Measurements from ENCODE around the gene PDK2. TPM values are rescaled to one million over a fixed set of nuclear protein-coding genes. Genes with fewer than 3 reads are reported as not detected.

PDK2 gene
- total and polyA plus RNA-seq, 9 of the 15 experiments (the other 6 are each of a cell fraction or from before 2014, with no cell fraction given) = 0.03 to 2.5 (median 1.4) TPM

DNA sequence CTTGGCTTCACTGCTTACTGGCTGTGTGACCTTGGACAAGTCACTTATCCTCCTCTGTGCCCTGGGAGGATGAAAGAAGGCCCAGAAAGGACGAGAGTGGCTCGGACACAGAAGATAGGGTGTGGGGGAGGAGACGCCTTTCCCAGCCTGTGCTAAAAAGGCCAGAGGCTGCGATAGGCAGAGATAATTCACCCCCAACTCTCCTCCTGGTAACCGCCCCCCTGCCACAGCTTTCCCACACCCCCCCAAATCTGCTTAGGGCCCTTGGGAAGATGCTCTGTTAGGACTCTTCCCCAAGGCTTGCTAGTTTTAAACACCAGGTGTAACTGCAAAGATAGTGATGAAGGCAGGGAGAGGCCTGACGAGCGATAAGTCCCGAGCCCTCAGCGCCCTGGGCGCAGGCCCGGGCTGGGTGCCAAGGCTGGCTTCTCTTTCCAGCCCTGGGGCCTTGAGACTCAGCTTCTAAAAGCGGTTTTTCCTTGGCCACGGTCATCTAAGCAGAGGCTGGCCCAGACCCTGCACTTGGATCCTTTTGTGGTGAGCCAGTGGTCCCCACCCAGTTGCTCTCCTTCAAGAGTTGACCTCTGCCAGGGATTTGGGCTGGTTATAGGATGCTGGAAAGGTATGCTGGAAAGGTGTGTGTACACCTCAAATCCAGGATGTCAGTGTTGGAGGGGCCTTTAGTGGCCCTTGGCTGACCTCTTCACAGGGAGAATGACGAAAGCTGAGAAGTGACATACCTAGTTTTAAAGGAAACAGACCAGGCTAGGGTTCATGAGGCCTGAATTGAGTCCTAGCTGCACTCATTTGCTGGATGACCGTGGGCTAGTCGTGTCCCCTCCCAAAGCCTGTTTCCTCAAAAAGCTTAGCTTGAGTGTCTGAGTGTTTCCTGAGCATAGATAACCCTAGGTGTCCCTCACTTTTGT lies 58.8 kb downstream of the PDK2 start (continued):
- TF ChIP-seq, protein P1, sequence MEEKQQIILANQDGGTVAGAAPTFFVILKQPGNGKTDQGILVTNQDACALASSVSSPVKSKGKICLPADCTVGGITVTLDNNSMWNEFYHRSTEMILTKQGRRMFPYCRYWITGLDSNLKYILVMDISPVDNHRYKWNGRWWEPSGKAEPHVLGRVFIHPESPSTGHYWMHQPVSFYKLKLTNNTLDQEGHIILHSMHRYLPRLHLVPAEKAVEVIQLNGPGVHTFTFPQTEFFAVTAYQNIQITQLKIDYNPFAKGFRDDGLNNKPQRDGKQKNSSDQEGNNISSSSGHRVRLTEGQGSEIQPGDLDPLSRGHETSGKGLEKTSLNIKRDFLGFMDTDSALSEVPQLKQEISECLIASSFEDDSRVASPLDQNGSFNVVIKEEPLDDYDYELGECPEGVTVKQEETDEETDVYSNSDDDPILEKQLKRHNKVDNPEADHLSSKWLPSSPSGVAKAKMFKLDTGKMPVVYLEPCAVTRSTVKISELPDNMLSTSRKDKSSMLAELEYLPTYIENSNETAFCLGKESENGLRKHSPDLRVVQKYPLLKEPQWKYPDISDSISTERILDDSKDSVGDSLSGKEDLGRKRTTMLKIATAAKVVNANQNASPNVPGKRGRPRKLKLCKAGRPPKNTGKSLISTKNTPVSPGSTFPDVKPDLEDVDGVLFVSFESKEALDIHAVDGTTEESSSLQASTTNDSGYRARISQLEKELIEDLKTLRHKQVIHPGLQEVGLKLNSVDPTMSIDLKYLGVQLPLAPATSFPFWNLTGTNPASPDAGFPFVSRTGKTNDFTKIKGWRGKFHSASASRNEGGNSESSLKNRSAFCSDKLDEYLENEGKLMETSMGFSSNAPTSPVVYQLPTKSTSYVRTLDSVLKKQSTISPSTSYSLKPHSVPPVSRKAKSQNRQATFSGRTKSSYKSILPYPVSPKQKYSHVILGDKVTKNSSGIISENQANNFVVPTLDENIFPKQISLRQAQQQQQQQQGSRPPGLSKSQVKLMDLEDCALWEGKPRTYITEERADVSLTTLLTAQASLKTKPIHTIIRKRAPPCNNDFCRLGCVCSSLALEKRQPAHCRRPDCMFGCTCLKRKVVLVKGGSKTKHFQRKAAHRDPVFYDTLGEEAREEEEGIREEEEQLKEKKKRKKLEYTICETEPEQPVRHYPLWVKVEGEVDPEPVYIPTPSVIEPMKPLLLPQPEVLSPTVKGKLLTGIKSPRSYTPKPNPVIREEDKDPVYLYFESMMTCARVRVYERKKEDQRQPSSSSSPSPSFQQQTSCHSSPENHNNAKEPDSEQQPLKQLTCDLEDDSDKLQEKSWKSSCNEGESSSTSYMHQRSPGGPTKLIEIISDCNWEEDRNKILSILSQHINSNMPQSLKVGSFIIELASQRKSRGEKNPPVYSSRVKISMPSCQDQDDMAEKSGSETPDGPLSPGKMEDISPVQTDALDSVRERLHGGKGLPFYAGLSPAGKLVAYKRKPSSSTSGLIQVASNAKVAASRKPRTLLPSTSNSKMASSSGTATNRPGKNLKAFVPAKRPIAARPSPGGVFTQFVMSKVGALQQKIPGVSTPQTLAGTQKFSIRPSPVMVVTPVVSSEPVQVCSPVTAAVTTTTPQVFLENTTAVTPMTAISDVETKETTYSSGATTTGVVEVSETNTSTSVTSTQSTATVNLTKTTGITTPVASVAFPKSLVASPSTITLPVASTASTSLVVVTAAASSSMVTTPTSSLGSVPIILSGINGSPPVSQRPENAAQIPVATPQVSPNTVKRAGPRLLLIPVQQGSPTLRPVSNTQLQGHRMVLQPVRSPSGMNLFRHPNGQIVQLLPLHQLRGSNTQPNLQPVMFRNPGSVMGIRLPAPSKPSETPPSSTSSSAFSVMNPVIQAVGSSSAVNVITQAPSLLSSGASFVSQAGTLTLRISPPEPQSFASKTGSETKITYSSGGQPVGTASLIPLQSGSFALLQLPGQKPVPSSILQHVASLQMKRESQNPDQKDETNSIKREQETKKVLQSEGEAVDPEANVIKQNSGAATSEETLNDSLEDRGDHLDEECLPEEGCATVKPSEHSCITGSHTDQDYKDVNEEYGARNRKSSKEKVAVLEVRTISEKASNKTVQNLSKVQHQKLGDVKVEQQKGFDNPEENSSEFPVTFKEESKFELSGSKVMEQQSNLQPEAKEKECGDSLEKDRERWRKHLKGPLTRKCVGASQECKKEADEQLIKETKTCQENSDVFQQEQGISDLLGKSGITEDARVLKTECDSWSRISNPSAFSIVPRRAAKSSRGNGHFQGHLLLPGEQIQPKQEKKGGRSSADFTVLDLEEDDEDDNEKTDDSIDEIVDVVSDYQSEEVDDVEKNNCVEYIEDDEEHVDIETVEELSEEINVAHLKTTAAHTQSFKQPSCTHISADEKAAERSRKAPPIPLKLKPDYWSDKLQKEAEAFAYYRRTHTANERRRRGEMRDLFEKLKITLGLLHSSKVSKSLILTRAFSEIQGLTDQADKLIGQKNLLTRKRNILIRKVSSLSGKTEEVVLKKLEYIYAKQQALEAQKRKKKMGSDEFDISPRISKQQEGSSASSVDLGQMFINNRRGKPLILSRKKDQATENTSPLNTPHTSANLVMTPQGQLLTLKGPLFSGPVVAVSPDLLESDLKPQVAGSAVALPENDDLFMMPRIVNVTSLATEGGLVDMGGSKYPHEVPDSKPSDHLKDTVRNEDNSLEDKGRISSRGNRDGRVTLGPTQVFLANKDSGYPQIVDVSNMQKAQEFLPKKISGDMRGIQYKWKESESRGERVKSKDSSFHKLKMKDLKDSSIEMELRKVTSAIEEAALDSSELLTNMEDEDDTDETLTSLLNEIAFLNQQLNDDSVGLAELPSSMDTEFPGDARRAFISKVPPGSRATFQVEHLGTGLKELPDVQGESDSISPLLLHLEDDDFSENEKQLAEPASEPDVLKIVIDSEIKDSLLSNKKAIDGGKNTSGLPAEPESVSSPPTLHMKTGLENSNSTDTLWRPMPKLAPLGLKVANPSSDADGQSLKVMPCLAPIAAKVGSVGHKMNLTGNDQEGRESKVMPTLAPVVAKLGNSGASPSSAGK (IDR thresholded peaks at IDR 0.05) = no peak
- TF ChIP-seq RBM17 (IDR thresholded peaks at IDR 0.05; ENCODE audit: borderline replicate concordance, low read depth, low read length) (no peak), SLC30A9 (CRISPR knock-in tag; IDR thresholded peaks at IDR 0.05) (no peak), ZNF133 (CRISPR knock-in tag; IDR thresholded peaks at IDR 0.05) (no peak), MEF2D (tag; conservative IDR thresholded peaks at IDR 0.05; ENCODE audit: low read depth) (0 out of 2 replicates have a peak, but pooled peaks have one; percentile 16), ZNF165 (CRISPR knock-in tag; IDR thresholded peaks at IDR 0.05; ENCODE audit: borderline replicate concordance) (no peak), ZNF57 (CRISPR knock-in tag; IDR thresholded peaks at IDR 0.05) (no peak), ZNF75A (CRISPR knock-in tag; IDR thresholded peaks at IDR 0.05) (no peak), MTA3 (IDR thresholded peaks at IDR 0.05; ENCODE audit: borderline replicate concordance) (peak; percentile 19; the same call in 1 of the 2 replicates), KDM1A (IDR thresholded peaks at IDR 0.05) (peak; percentile 76 to 84), ZNF695 (CRISPR knock-in tag; IDR thresholded peaks at IDR 0.05) (no peak)
- TF ChIP-seq, protein P2, sequence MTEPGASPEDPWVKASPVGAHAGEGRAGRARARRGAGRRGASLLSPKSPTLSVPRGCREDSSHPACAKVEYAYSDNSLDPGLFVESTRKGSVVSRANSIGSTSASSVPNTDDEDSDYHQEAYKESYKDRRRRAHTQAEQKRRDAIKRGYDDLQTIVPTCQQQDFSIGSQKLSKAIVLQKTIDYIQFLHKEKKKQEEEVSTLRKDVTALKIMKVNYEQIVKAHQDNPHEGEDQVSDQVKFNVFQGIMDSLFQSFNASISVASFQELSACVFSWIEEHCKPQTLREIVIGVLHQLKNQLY (CRISPR knock-in tag; conservative IDR thresholded peaks at IDR 0.05) = no peak
- TF ChIP-seq, protein P3, sequence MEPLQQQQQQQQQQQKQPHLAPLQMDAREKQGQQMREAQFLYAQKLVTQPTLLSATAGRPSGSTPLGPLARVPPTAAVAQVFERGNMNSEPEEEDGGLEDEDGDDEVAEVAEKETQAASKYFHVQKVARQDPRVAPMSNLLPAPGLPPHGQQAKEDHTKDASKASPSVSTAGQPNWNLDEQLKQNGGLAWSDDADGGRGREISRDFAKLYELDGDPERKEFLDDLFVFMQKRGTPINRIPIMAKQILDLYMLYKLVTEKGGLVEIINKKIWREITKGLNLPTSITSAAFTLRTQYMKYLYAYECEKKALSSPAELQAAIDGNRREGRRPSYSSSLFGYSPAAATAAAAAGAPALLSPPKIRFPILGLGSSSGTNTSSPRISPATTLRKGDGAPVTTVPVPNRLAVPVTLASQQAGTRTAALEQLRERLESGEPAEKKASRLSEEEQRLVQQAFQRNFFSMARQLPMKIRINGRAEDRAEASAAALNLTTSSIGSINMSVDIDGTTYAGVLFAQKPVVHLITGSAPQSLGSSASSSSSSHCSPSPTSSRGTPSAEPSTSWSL (CRISPR knock-in tag; IDR thresholded peaks at IDR 0.05; ENCODE audit: borderline replicate concordance) = no peak

All from K562 (cell line).